DOHH2 (cell line): ENCODE results near the gene IGSF9.

ENCODE experiments used
- H3F3A ChIP-seq: fragments of 200-600 bp; sonication (generic), shearing (Covaris generic); 2 replicates; pipeline ENCODE4 v1.6.0; 2016; ENCODE audit warnings: antibody characterized with exemption, mild to moderate bottlenecking; ENCODE audit not compliant: control insufficient read depth, insufficient read depth
- H3K27ac ChIP-seq: fragments of 200-600 bp; sonication (generic); 2 replicates; pipeline ENCODE4 v1.5.1; 2014; ENCODE audit warnings: low read depth, mild to moderate bottlenecking, low read length, moderate library complexity
- H3K27me3 ChIP-seq: fragments of 200-600 bp; sonication (generic); 2 replicates; pipeline ENCODE4 v1.6.1; 2014; ENCODE audit warnings: mild to moderate bottlenecking, low read length, mixed read lengths; ENCODE audit not compliant: control insufficient read depth
- H3K36me3 ChIP-seq: fragments of 200-600 bp; sonication (generic); 2 replicates; pipeline ENCODE4 v1.6.1; 2014; ENCODE audit warnings: mild to moderate bottlenecking, low read length, moderate library complexity, mixed read lengths; ENCODE audit not compliant: control insufficient read depth
- H3K4me1 ChIP-seq: fragments of 200-600 bp; sonication (generic); 2 replicates; pipeline ENCODE4 v1.6.1; 2014; ENCODE audit warnings: mild to moderate bottlenecking, low read length, mixed read lengths; ENCODE audit not compliant: control insufficient read depth
- H3K4me2 ChIP-seq: fragments of 200-600 bp; sonication (generic); 2 replicates; pipeline ENCODE4 v1.6.0; 2014; ENCODE audit warnings: mild to moderate bottlenecking, low read length, moderate library complexity
- H3K4me3 ChIP-seq: fragments of 200-600 bp; sonication (generic); 2 replicates; pipeline ENCODE4 v1.5.1; 2014; ENCODE audit warnings: mild to moderate bottlenecking, low read length, mixed read lengths
- H3K79me2 ChIP-seq: fragments of 200-600 bp; sonication (generic); 2 replicates; pipeline ENCODE4 v1.6.1; 2014; ENCODE audit warnings: mild to moderate bottlenecking, low read length, mixed read lengths; ENCODE audit not compliant: control insufficient read depth
- H3K9me2 ChIP-seq: fragments of 200-600 bp; sonication (generic); replicated peaks from 2 replicates; pipeline ENCODE4 v1.6.1; 2014; ENCODE audit warnings: mild to moderate bottlenecking, low read length, mixed read lengths; ENCODE audit not compliant: control insufficient read depth
- H3K9me3 ChIP-seq: fragments of 200-600 bp; sonication (generic); 2 replicates; pipeline ENCODE4 v1.6.1; 2014; ENCODE audit warnings: antibody characterized with exemption, low read length, mixed read lengths; ENCODE audit not compliant: control insufficient read depth, insufficient read depth
- H4K20me1 ChIP-seq: fragments of 200-600 bp; sonication (generic); 2 replicates; pipeline ENCODE4 v1.6.0; 2014; ENCODE audit warnings: low read depth, mild to moderate bottlenecking, antibody characterized with exemption, low read length, moderate library complexity; ENCODE audit not compliant: control insufficient read depth, insufficient read depth
- CTCF ChIP-seq: fragments of 200-600 bp; sonication (generic); IDR thresholded peaks from one replicate; pipeline ENCODE4 v1.5.1; 2014; ENCODE audit warnings: antibody characterized with exemption, mild to moderate bottlenecking, low read depth, low read length; ENCODE audit not compliant: poor library complexity, severe bottlenecking
- EZH2phosphoT487 ChIP-seq: fragments of 200-600 bp; sonication (generic); IDR thresholded peaks from 2 replicates; pipeline ENCODE4 v1.6.1; 2017; ENCODE audit warnings: borderline replicate concordance, mild to moderate bottlenecking, antibody characterized with exemption, low read length, moderate library complexity, mixed read lengths

Gene IGSF9

DNA sequence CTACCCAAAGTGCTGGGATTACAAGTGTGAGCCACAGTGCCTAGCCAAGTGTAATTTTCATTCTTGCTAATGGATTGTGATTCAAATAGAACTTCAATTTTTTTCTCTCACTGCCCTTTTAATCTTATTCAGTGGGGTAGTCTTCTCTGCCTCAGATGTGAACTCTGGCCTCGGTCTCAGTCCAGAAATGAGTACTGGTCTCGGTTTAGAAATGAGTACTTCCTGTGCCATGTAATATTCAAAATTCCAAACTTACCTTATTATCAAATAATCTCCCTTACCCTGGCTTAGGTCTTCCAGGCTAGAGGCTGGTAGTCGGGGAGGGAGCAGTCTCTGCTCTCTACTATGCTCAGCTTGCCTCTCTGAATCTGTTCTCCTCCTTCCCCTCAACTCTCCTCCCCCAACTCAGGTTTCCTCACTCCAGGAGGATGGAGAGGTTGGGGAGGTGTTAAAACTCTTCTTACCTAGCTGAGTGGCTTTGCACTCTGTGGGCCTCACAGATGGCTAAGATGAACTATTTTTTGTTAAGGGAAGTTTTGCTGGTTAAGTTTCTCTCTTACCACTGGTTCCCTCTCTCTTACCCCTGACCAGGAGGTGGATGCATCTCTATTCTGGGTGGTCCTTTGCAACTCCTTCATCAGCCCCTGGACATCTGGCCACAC is 13.4 kb upstream of the IGSF9 start:
- no peaks in the 10 kb centered on the region for H3F3A ChIP-seq
- peaks cover 15% of the 10 kb centered on the region for H3K27me3 ChIP-seq
- H3K9me2 ChIP-seq, result no peaks in the 10 kb centered on the region
- H4K20me1 ChIP-seq, result no peaks in the 10 kb centered on the region
- H3K36me3 ChIP-seq, result no peaks in the 10 kb centered on the region
- no peak overlapping the region for H3K4me2 ChIP-seq
- no peak overlapping the region for H3K4me3 ChIP-seq
- H3K27ac ChIP-seq, result no peak overlapping the region
- TF ChIP-seq EZH2phosphoT487 (no peak), CTCF (no peak)
- H3K9me3 ChIP-seq, result no peaks in the 10 kb centered on the region
- H3K79me2 ChIP-seq, result no peaks in the 10 kb centered on the region
- no peaks in the 10 kb centered on the region for H3K4me1 ChIP-seq

DNA sequence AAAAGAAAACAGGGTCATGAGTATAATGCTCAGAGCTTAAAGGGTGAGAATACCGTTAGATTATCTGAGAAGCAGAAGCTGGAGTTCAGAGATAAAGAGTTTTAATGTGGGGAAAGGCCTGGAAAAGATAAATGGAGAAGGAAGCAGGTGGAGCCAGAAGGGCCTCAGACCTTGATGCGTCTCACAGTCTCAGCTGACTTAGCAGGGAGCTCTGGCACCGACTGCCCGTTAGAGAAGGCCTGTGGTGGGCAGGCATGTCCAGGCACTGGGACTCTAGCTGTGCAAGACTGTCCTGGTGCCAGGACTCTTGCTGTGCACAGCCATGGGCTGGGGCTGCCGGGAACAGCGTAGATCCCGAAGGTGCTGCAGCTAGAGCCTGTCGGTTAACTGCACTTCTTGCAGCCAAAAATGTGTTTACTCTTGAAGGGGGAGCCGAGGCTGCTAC is 12.4 kb upstream of the IGSF9 start:
- H3K36me3 ChIP-seq, result no peaks in the 10 kb centered on the region
- no peak overlapping the region for H3K4me2 ChIP-seq
- no peaks in the 10 kb centered on the region for H3K9me3 ChIP-seq
- no peaks in the 10 kb centered on the region for H3F3A ChIP-seq
- H4K20me1 ChIP-seq, result no peaks in the 10 kb centered on the region
- no peaks in the 10 kb centered on the region for H3K9me2 ChIP-seq
- no peak overlapping the region for H3K27ac ChIP-seq
- no peaks in the 10 kb centered on the region for H3K4me1 ChIP-seq
- H3K27me3 ChIP-seq, result peaks cover 17% of the 10 kb centered on the region; the same call in 1 of the 2 replicates
- H3K79me2 ChIP-seq, result no peaks in the 10 kb centered on the region
- TF ChIP-seq EZH2phosphoT487 (no peak), CTCF (no peak)
- H3K4me3 ChIP-seq, result no peak overlapping the region

GRCh38 chr1:159955456-159955855 is 10.0 kb upstream of the IGSF9 start:
- no peaks in the 10 kb centered on the region for H3K79me2 ChIP-seq
- H3K27me3 ChIP-seq, result peaks cover 23% of the 10 kb centered on the region
- H3K9me3 ChIP-seq, result no peaks in the 10 kb centered on the region
- no peaks in the 10 kb centered on the region for H3F3A ChIP-seq
- no peak for TF ChIP-seq CTCF
- TF ChIP-seq EZH2phosphoT487, result no peak
- no peak overlapping the region for H3K4me2 ChIP-seq
- no peaks in the 10 kb centered on the region for H3K36me3 ChIP-seq
- H3K9me2 ChIP-seq, result no peaks in the 10 kb centered on the region
- H3K4me3 ChIP-seq, result no peak overlapping the region
- H3K4me1 ChIP-seq, result no peaks in the 10 kb centered on the region
- no peak overlapping the region for H3K27ac ChIP-seq
- no peaks in the 10 kb centered on the region for H4K20me1 ChIP-seq
